Caco-2 (cell line): ENCODE measurements around the gene MTF1. TPM values are rescaled to one million over a fixed set of nuclear protein-coding genes. Genes with fewer than 3 reads are reported as not detected.

ENCODE experiments used
- BruUV-seq: library from RNA; stranded (reverse); fragments of 400-500 nt; replicated peaks from 2 replicates; lab custom pipeline; 2021; lab: Mats Ljungman, UMichigan
- CTCF ChIA-PET: fragments of 300-600 bp; sonication (Branson Sonifier 250); formaldehyde crosslinking; loops from one replicate; lab custom pipeline; 2022; ENCODE audit warnings: antibody characterized with exemption; lab: Charles Lee
- POLR2A ChIA-PET: fragments of 300-600 bp; sonication (Branson Sonifier 250); formaldehyde crosslinking; loops from one replicate; lab custom pipeline; 2022; ENCODE audit warnings: antibody characterized with exemption; lab: Charles Lee
- DNase-seq, 2 experiments: peaks; one replicate each; pipeline versions ENCODE4 v3.0.0 to v3.0.0-alpha.2; 2020 to 2022
- H3K27me3 ChIP-seq: replicated peaks from 2 replicates; pipeline ENCODE4 v1.6.0; 2011; ENCODE audit warnings: low read length; ENCODE audit not compliant: control insufficient read depth, insufficient read depth
- H3K36me3 ChIP-seq: 2 replicates; pipeline ENCODE4 v1.5.1; 2011; ENCODE audit warnings: low read length; ENCODE audit not compliant: control insufficient read depth, insufficient read depth
- H3K4me1 ChIP-seq: fragments of 250-450 bp; sonication (Bioruptor Pico); 2 replicates; pipeline ENCODE4 v1.5.1; 2020; ENCODE audit warnings: mild to moderate bottlenecking
- H3K4me3 ChIP-seq: 2 replicates; pipeline ENCODE4 v1.5.1; 2011; ENCODE audit warnings: low read depth, mild to moderate bottlenecking, control low read depth, low read length
- H3K9me3 ChIP-seq: fragments of 250-450 bp; sonication (Bioruptor Pico); 2 replicates; pipeline ENCODE4 v1.5.1; 2020; ENCODE audit warnings: mild to moderate bottlenecking, moderate library complexity
- H3K27ac Mint-ChIP-seq: one replicate; pipeline ENCODE4 v1.8.0; 2022; ENCODE audit warnings: mixed read lengths; ENCODE audit not compliant: unreplicated experiment
- H3K27me3 Mint-ChIP-seq: one replicate; pipeline ENCODE4 v1.8.0; 2022; ENCODE audit warnings: mixed read lengths; ENCODE audit not compliant: insufficient read depth, unreplicated experiment
- H3K36me3 Mint-ChIP-seq: one replicate; pipeline ENCODE4 v1.8.0; 2022; ENCODE audit warnings: mild to moderate bottlenecking, mixed read lengths; ENCODE audit not compliant: insufficient read depth, unreplicated experiment
- H3K4me1 Mint-ChIP-seq: one replicate; pipeline ENCODE4 v1.8.0; 2022; ENCODE audit warnings: low read depth, mixed read lengths; ENCODE audit not compliant: unreplicated experiment
- H3K4me3 Mint-ChIP-seq: one replicate; pipeline ENCODE4 v1.8.0; 2022; ENCODE audit warnings: mild to moderate bottlenecking, moderate library complexity, mixed read lengths; ENCODE audit not compliant: unreplicated experiment
- H3K9me3 Mint-ChIP-seq: one replicate; pipeline ENCODE4 v1.8.0; 2022; ENCODE audit warnings: mixed read lengths; ENCODE audit not compliant: unreplicated experiment
- CTCF ChIP-seq, 2 experiments: fragments of 200-600 bp in 1 of 2; IDR thresholded peaks; 1 replicate in 1 of 2; 2 replicates in 1 of 2; pipeline versions ENCODE4 v1.5.1 to v1.8.0; 2011 to 2022; ENCODE audit warnings: antibody characterized with exemption in 1 of 2, control low read depth in 1 of 2, inconsistent platforms in 1 of 2, low read depth in 1 of 2, low read length in 1 of 2, mild to moderate bottlenecking in 1 of 2, moderate library complexity in 1 of 2; ENCODE audit not compliant: insufficient read depth in 1 of 2, severe bottlenecking in 1 of 2, unreplicated experiment in 1 of 2
- intact Hi-C: fragments of 100-400 bp; cut with micrococcal nuclease; formaldehyde crosslinking; loops from one replicate; pipeline ENCODE4 v1.10.0; 2022; ENCODE audit not compliant: unreplicated experiment
- total RNA-seq: library from RNA; stranded (reverse); gene quantifications from 2 replicates; pipeline ENCODE4 v1.2.3, GENCODE V29; 2022

Gene MTF1
- total RNA-seq, 1 experiment from 2014 or later, result 8.4 TPM

GRCh38 chr1:37822906-37823815, 36.2 kb downstream of the MTF1 start:
- Histone ChIP-seq H3K4me1 (no peaks in the 10 kb centered on the region), H3K4me3 (no peak overlapping the region), H3K9me3 (no peaks in the 10 kb centered on the region), H3K36me3 (no peaks in the 10 kb centered on the region), H3K27me3 (no peaks in the 10 kb centered on the region)
- Mint-ChIP-seq H3K27ac (no peak overlapping the region), H3K4me1 (no peaks in the 10 kb centered on the region), H3K9me3 (no peaks in the 10 kb centered on the region), H3K36me3 (peaks cover 17% of the 10 kb centered on the region), H3K4me3 (no peak overlapping the region), H3K27me3 (no peaks in the 10 kb centered on the region)
- TF ChIP-seq CTCF (IDR thresholded peaks at IDR 0.05; ENCODE audit: insufficient read depth in 1 of 2, low read depth in 1 of 2, low read length in 1 of 2, severe bottlenecking in 1 of 2, unreplicated experiment in 1 of 2), result no peak
- POLR2A ChIA-PET, result no interaction called here
- CTCF ChIA-PET, result no interaction called here
- no TSS peak for BruUV-seq
- intact Hi-C loops, result no loop called here
- DNase-seq, result no peak

- Mint-ChIP-seq H3K36me3 (peaks cover 20% of the 10 kb centered on the region), H3K4me3 (no peak overlapping the region), H3K27me3 (no peaks in the 10 kb centered on the region), H3K9me3 (no peaks in the 10 kb centered on the region), H3K27ac (no peak overlapping the region), H3K4me1 (no peaks in the 10 kb centered on the region)
- Histone ChIP-seq H3K27me3 (no peaks in the 10 kb centered on the region), H3K4me3 (no peak overlapping the region), H3K9me3 (no peaks in the 10 kb centered on the region), H3K36me3 (no peaks in the 10 kb centered on the region), H3K4me1 (no peaks in the 10 kb centered on the region)
- ChIA-PET CTCF (no interaction called here), POLR2A (no interaction called here)
- intact Hi-C loops, result no loop called here
- DNase-seq, result no peak
- TF ChIP-seq CTCF (IDR thresholded peaks at IDR 0.05; ENCODE audit: insufficient read depth in 1 of 2, low read depth in 1 of 2, low read length in 1 of 2, severe bottlenecking in 1 of 2, unreplicated experiment in 1 of 2), result no peak
- BruUV-seq, result no TSS peak
These were observed 37.9 kb downstream of the MTF1 start for GRCh38 chr1:37821481-37821880.

GRCh38 chr1:37817481-37817880, 41.9 kb downstream of the MTF1 start:
- CTCF ChIA-PET, result interaction anchor here (0.6 kb wide), 1 partner anchor 344 kb away, joined by 4 read pairs; no protein-coding TSS in a partner anchor
- TF ChIP-seq CTCF (IDR thresholded peaks at IDR 0.05; ENCODE audit: insufficient read depth in 1 of 2, low read depth in 1 of 2, low read length in 1 of 2, severe bottlenecking in 1 of 2, unreplicated experiment in 1 of 2), result no peak
- H3K4me3 Mint-ChIP-seq, result no peak overlapping the region
- H3K36me3 Mint-ChIP-seq, result peaks cover 45% of the 10 kb centered on the region
- H3K9me3 Mint-ChIP-seq, result no peaks in the 10 kb centered on the region
- Histone ChIP-seq H3K9me3 (no peaks in the 10 kb centered on the region), H3K4me1 (no peaks in the 10 kb centered on the region), H3K4me3 (no peak overlapping the region), H3K36me3 (no peaks in the 10 kb centered on the region), H3K27me3 (no peaks in the 10 kb centered on the region)
- H3K27ac Mint-ChIP-seq, result no peak overlapping the region
- H3K4me1 Mint-ChIP-seq, result no peaks in the 10 kb centered on the region
- BruUV-seq, result no TSS peak
- peak in 1 of 2 experiments; percentile 20 for DNase-seq
- H3K27me3 Mint-ChIP-seq, result no peaks in the 10 kb centered on the region
- POLR2A ChIA-PET, result interaction anchor here (0.9 kb wide), 1 partner anchor 9 kb away, joined by 4 read pairs; the partner anchor contains the start of genes C1orf122 and YRDC
- intact Hi-C loops, result no loop called here
